ENCODE data around the gene CCDC93.

The CCDC93 gene

DNA sequence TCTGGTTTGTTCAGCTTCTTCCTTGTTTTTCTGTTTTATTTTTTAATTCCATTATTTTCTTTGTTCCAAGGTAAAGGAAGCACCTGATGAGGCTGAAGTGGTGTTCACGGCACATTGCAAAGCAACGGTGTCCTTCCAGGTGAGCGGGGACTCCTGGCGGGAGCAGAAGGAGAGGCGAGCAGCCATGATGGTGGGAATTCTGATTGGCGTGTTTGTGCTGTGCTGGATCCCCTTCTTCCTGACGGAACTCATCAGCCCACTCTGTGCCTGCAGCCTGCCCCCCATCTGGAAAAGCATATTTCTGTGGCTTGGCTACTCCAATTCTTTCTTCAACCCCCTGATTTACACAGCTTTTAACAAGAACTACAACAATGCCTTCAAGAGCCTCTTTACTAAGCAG, 110.9 kb downstream of the CCDC93 start:
- no peak for DNase-seq (ENCODE audit: low read depth in 2 of 2)

GRCh38 chr2:117888897-117889296, 125.0 kb downstream of the CCDC93 start:
- no peak for DNase-seq (ENCODE audit: low read depth in 2 of 2)

GRCh38 chr2:117885308-117885707, 128.6 kb downstream of the CCDC93 start:
- DNase-seq (ENCODE audit: low read depth in 2 of 2): no peak

- no peak for DNase-seq (ENCODE audit: low read depth in 2 of 2)
These were observed 134.9 kb downstream of the CCDC93 start for GRCh38 chr2:117879003-117879402.

GRCh38 chr2:117875786-117876185, 138.1 kb downstream of the CCDC93 start:
- no peak for DNase-seq (ENCODE audit: low read depth in 2 of 2)

All from stimulated activated CD4-positive, alpha-beta T cell treated with anti-CD3 and anti-CD28 coated beads, Interleukin-4, amount 100 ng/mL, for 48 hours (primary cell).